A673 (cell line): ENCODE measurements around the gene FAM81A. TPM values are rescaled to one million over a fixed set of nuclear protein-coding genes. Genes with fewer than 3 reads are reported as not detected.

ENCODE experiments used
- BruUV-seq: library from RNA; stranded (reverse); fragments of 400-500 nt; replicated peaks from 2 replicates; lab custom pipeline; 2021; lab: Mats Ljungman, UMichigan
- CTCF ChIA-PET: fragments of 300-600 bp; sonication (Branson Sonifier 250); formaldehyde crosslinking; loops from one replicate; lab custom pipeline; 2022; ENCODE audit warnings: antibody characterized with exemption; lab: Charles Lee
- POLR2A ChIA-PET: fragments of 300-600 bp; sonication (Branson Sonifier 250); formaldehyde crosslinking; loops from one replicate; lab custom pipeline; 2022; ENCODE audit warnings: antibody characterized with exemption; ENCODE audit not compliant: low non-redundant PET; lab: Charles Lee
- DNase-seq: peaks from one replicate; pipeline ENCODE4 v3.0.0-alpha.2; 2015; ENCODE audit warnings: low spot score
- H3K27ac ChIP-seq: fragments of 200-600 bp; sonication (generic); 2 replicates; pipeline ENCODE4 v1.5.1; 2016; ENCODE audit warnings: mixed run types, low read depth, mild to moderate bottlenecking, mixed read lengths, antibody characterized with exemption, low read length; ENCODE audit not compliant: poor library complexity, severe bottlenecking
- H3K27me3 ChIP-seq: fragments of 200-600 bp; sonication (generic); replicated peaks from 2 replicates; pipeline ENCODE4 v1.6.1; 2017; ENCODE audit warnings: mixed run types, low read depth, mild to moderate bottlenecking, mixed read lengths, antibody characterized with exemption, low read length; ENCODE audit not compliant: insufficient read depth, poor library complexity
- H3K36me3 ChIP-seq: fragments of 200-600 bp; sonication (generic); 2 replicates; pipeline ENCODE4 v1.6.1; 2016; ENCODE audit warnings: mixed run types, mild to moderate bottlenecking, mixed read lengths, antibody characterized with exemption, low read length; ENCODE audit not compliant: insufficient read depth, poor library complexity, severe bottlenecking
- H3K4me1 ChIP-seq: fragments of 200-600 bp; sonication (generic); 2 replicates; pipeline ENCODE4 v1.6.1; 2017; ENCODE audit warnings: mixed run types, mild to moderate bottlenecking, mixed read lengths, antibody characterized with exemption, low read length; ENCODE audit not compliant: insufficient read depth, poor library complexity, severe bottlenecking
- H3K4me3 ChIP-seq: fragments of 200-600 bp; sonication (generic); 2 replicates; pipeline ENCODE4 v1.5.1; 2016; ENCODE audit warnings: low read depth, mixed run types, mild to moderate bottlenecking, mixed read lengths, low read length; ENCODE audit not compliant: poor library complexity, severe bottlenecking
- H3K9me3 ChIP-seq: fragments of 200-600 bp; sonication (generic); 2 replicates; pipeline ENCODE4 v1.6.1; 2016; ENCODE audit warnings: mixed run types, low read depth, mild to moderate bottlenecking, mixed read lengths, antibody characterized with exemption, low read length; ENCODE audit not compliant: poor library complexity, severe bottlenecking
- EZH2 ChIP-seq: fragments of 200-600 bp; sonication (generic); IDR thresholded peaks from 2 replicates; pipeline ENCODE4 v1.6.1; 2017; ENCODE audit warnings: borderline replicate concordance, low read depth, mild to moderate bottlenecking, mixed read lengths, antibody characterized with exemption, low read length; ENCODE audit not compliant: poor library complexity, severe bottlenecking
- intact Hi-C: fragments of 100-400 bp; cut with micrococcal nuclease; formaldehyde crosslinking; loops from one replicate; pipeline ENCODE4 v1.10.0; 2022; ENCODE audit not compliant: unreplicated experiment
- total RNA-seq: library from RNA; stranded (reverse); gene quantifications from 2 replicates; pipeline ENCODE4 v1.2.3, GENCODE V29; 2021
- TF ChIP-seq, protein P1 (sequence below): fragments of 300-800, 200-600 bp; sonication (generic); conservative IDR thresholded peaks from 2 replicates; pipeline ENCODE4 v1.5.1; 2017; ENCODE audit warnings: low read depth, mild to moderate bottlenecking, antibody characterized with exemption, low read length, moderate library complexity, mixed read lengths

Gene FAM81A
- total RNA-seq, 1 experiment from 2014 or later, result not detected

- H3K27ac ChIP-seq, result no peak overlapping the region
- no TSS peak for BruUV-seq
- ChIA-PET CTCF (interaction anchor here (0.7 kb wide), 1 partner anchor 14 kb away, joined by 3 read pairs; no protein-coding TSS in a partner anchor), POLR2A (no interaction called here)
- H3K4me1 ChIP-seq, result no peaks in the 10 kb centered on the region
- no peak overlapping the region for H3K4me3 ChIP-seq
- no peaks in the 10 kb centered on the region for H3K36me3 ChIP-seq
- H3K9me3 ChIP-seq, result no peaks in the 10 kb centered on the region
- TF ChIP-seq EZH2, result no peak
- TF ChIP-seq, protein P1, sequence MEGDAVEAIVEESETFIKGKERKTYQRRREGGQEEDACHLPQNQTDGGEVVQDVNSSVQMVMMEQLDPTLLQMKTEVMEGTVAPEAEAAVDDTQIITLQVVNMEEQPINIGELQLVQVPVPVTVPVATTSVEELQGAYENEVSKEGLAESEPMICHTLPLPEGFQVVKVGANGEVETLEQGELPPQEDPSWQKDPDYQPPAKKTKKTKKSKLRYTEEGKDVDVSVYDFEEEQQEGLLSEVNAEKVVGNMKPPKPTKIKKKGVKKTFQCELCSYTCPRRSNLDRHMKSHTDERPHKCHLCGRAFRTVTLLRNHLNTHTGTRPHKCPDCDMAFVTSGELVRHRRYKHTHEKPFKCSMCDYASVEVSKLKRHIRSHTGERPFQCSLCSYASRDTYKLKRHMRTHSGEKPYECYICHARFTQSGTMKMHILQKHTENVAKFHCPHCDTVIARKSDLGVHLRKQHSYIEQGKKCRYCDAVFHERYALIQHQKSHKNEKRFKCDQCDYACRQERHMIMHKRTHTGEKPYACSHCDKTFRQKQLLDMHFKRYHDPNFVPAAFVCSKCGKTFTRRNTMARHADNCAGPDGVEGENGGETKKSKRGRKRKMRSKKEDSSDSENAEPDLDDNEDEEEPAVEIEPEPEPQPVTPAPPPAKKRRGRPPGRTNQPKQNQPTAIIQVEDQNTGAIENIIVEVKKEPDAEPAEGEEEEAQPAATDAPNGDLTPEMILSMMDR, result no peak
- intact Hi-C loops, result loop anchor here (10.0 kb wide), 2 partner anchors 536 to 1266 kb away; no protein-coding TSS in a partner anchor
- DNase-seq, result no peak
- no peaks in the 10 kb centered on the region for H3K27me3 ChIP-seq
Observed at GRCh38 chr15:59491062-59491461, 53.1 kb downstream of the FAM81A start.

DNA sequence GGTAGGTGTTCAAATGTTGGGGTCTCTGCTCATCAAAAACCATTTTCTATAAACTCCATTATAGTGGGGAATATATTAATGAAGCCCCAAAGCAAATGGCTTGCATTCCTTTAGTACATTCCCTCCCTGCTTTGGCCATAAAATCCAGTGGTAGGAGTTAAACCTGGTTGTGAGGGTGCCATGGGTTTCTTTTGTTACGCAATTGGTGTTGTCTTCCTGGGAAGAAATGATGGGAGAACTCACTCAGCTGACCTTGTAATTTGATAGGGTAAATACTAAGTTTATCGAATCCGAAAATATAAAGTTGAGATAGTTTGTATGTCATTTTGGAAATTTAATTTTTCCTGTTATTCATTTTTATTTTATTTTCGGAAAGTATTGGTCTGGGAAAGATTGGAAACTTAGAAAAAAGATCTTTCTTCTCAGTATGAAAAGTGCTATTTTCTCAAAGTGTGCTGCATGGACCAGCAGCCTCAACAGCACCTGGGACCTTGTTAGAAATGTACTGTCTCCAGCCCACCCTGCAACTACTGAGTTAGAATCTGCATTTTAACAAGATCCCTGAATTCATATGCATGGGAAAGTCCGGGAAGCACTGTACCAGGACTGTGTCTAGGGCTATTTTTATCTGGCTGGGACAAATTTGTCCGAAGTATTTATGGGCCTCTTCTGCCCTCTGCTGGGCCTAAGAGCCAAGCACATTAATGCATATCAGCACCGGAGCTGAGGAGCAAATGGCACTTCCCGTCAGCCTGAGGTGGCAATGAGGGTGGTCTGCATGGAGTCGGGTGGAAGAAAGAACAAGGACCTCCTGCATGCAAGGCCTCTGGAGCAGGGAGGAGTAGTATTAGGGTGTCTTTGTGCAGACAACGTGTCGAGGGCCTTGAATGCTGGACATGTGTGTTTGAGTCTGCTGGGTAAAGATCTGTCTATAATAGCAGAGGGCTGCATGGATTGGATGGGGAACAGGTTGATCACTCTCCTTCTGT is 54.7 kb downstream of the FAM81A start:
- ChIA-PET CTCF (interaction anchor here (0.5 to 1.0 kb wide), 6 partner anchors 184 to 531 kb away, joined by 3 to 7 read pairs (median 3); no protein-coding TSS in a partner anchor), POLR2A (no interaction called here)

DNA sequence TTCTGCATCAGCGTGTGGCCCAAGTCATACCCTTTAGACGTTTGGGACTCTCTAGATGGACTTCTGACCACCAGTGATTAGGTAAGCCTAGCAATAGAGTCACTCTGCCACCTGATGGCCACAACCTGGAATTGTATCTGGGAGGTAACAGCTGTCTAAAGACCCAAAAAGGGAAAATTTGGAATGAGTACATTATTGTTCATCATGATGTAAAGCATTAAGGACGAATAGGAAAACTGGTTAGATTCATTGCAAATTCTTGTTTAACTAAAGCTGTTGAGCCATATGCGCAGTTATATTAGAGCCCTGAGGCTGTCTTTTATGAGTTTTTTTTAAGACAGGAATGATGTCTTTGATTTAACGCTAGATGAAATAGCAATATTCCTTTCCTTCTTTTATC is 63.6 kb downstream of the FAM81A start:
- TF ChIP-seq EZH2, result no peak
- TF ChIP-seq, protein P1, result peak; percentile 64
- Histone ChIP-seq H3K27me3 (no peaks in the 10 kb centered on the region), H3K9me3 (no peaks in the 10 kb centered on the region), H3K4me3 (no peak overlapping the region), H3K27ac (no peak overlapping the region), H3K4me1 (no peaks in the 10 kb centered on the region), H3K36me3 (no peaks in the 10 kb centered on the region)
- BruUV-seq, result no TSS peak
- ChIA-PET CTCF (no interaction called here), POLR2A (no interaction called here)
- intact Hi-C loops, result no loop called here
- DNase-seq, result peak; percentile 37

More for the DNA sequence above, 54.7 kb downstream of the FAM81A start:
- Histone ChIP-seq H3K27me3 (no peaks in the 10 kb centered on the region), H3K4me1 (no peaks in the 10 kb centered on the region), H3K4me3 (no peak overlapping the region), H3K9me3 (no peaks in the 10 kb centered on the region), H3K36me3 (no peaks in the 10 kb centered on the region), H3K27ac (no peak overlapping the region)
- no peak for TF ChIP-seq EZH2
- TF ChIP-seq, protein P1, result peak; percentile 82
- BruUV-seq, result no TSS peak
- DNase-seq, result peak; percentile 71
- intact Hi-C loops, result loop anchor here (2.0 to 10.0 kb wide), 5 partner anchors 246 to 1268 kb away; no protein-coding TSS in a partner anchor
